HG03108 (cell line): Measurements from ENCODE around the gene DLGAP1.

Source experiments
- ATAC-seq: cut with Tn5 transposase; IDR thresholded peaks from one replicate; pipeline ENCODE4 v1.9.1; 2021; ENCODE audit warnings: moderate library complexity; ENCODE audit not compliant: unreplicated experiment

Gene DLGAP1

GRCh38 chr18:3960977-3961376 lies 494.1 kb downstream of the DLGAP1 start:
- no peak for ATAC-seq

DNA sequence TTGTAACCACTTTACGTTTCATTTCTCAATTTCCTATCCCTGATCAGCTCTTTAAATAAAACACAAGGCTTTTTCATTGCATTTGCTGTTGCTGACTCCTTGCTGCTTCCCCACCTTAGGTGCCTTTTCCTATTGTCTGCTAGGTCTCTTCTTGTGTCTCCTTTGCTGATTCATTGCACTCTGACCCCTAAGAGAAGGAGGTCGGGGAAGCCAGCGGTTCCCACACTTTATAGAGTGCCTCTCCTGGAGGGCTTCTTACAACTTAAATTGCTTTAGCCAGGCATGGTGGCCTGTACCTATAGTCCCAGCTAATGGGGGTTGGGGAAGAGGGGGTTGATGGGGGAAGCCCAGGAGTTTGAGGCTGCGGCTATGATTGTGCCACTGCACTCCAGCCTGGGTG lies 495.0 kb downstream of the DLGAP1 start:
- ATAC-seq = no peak

DNA sequence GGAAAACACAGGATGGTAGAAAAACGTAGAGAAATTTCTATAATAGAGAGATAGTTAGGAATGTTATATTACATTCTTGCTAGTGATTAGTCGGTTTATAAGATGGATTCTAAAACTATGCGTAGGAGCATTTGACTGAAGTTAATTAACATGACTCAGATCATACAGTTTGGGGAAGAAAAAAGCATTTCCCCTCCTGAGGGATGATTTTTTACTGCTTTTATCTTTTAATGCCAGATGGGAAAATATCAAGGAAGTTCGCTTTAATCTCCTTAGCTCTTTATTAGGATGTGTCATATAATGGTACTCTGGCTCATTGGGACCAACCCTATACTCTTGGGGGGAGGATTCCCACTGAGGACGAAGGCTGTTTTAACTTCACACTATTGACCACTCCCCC lies 503.1 kb downstream of the DLGAP1 start:
- ATAC-seq = no peak

DNA sequence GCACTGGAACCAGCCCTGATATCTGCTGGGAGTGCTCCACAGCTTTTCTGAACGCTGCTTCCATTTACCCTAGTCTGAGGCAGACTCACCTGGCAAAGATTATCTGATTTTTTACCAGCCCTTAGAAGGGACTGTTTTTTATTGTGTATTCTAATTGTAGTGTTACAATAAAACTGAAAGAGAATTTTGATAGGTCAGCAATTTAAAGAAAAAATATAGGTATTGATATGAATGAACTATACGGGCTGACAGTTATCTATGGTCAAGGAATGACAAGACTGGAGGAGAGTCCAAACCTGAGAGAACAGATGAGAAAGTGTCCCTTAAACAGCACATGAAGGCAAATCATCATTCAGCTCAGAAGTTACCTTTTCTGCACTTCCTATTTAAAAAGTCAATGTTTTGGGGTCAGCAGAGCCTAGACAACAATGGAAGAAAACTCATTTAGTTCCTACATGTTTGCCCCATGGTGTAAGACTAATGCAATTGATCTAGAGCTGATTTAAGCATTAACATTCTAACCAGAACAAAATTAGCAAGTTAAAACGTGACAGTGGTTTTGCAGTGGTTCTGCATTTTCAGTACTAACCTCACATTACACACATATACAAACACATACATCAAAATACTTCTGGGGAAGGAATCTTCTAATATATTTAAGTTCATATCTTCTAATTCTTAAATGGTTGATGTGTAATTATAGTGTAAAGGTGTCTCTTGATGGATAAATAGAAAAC lies 504.3 kb downstream of the DLGAP1 start:
- ATAC-seq = no peak

DNA sequence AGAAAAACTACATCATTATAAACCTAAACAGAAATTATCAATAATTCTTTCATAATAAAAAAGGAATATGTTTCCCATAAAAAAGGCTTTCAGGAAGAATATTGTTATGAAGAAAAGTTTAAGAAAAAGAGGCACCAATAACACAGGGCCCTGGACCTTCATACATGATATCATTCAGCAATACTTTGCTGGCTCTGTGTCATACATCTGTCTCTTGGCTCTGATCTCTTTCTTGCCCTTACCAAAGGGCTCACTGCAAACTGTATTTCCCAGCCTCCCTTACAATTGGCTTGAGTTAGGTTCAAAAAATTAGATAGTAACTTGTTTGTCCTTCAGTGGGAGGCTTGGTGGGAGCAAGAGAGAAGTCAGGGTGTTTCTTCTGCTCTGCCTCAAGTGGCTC lies 506.1 kb downstream of the DLGAP1 start:
- no peak for ATAC-seq

DNA sequence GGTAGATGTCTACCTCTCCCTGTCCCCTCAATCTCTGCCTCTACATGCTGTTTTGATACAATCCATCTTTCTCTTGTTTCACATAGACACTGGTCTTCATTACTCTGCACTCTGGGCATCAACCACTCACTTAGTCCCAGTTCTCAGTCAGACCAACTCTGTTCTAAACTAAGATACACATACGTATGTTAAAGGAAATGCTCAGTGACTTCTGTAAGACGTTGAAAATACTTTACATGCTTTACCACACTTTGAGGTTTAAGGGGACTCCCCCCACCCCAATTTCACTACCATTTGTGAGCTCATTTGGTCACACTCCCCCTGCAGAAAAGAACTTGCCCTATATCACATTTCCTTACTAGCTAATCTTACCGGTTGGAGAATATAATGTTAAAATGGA lies 507.7 kb downstream of the DLGAP1 start:
- ATAC-seq = no peak

GRCh38 chr18:3935305-3935704 lies 519.8 kb downstream of the DLGAP1 start:
- no peak for ATAC-seq

DNA sequence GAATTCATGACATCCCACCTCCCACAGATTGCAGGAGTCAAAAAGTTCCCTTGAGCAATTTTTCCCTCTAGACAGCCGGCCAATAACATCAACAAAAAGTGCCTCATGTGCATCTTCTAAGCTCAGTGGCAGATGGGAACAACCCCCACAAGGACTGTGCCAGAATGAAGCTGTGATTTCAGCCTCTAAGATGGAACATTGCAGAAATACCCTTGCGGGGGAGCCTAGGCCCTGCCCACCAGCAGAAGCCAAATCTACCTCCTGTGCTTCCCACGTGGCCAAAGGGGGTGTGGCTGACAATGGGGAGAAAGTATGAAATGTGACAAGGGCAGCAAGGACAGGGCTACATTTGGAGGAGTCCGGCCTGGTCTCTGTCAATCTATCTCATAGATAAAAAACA lies 522.8 kb downstream of the DLGAP1 start:
- no peak for ATAC-seq

DNA sequence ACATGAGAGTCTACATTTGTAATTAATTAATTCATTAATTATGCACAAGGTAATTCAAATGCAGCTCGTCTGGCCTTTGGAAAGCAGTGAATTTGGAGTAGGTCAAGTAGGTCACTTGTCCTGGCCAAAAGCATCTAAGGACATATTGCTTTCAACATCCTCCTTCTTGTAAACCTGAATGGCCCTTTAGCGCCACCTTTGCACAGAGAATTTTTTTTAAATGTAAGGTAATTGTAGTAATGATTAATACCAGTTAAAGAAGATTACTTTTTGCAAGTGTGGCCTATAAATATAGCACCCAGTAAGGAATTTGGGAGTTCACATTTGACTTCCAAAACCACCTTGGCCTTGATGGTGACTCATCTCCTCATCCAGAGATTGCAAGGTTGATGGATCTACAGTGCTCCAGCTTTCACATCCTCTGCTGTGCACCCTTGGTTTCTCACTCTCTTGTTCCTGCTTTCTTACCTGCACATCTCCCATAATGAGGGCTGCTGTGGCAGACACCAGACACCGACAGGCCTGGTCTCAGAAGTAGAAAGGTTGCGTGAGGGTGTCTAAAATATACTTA lies 523.5 kb downstream of the DLGAP1 start:
- ATAC-seq = no peak

GRCh38 chr18:3931013-3931315 lies 524.1 kb downstream of the DLGAP1 start:
- no peak for ATAC-seq

DNA sequence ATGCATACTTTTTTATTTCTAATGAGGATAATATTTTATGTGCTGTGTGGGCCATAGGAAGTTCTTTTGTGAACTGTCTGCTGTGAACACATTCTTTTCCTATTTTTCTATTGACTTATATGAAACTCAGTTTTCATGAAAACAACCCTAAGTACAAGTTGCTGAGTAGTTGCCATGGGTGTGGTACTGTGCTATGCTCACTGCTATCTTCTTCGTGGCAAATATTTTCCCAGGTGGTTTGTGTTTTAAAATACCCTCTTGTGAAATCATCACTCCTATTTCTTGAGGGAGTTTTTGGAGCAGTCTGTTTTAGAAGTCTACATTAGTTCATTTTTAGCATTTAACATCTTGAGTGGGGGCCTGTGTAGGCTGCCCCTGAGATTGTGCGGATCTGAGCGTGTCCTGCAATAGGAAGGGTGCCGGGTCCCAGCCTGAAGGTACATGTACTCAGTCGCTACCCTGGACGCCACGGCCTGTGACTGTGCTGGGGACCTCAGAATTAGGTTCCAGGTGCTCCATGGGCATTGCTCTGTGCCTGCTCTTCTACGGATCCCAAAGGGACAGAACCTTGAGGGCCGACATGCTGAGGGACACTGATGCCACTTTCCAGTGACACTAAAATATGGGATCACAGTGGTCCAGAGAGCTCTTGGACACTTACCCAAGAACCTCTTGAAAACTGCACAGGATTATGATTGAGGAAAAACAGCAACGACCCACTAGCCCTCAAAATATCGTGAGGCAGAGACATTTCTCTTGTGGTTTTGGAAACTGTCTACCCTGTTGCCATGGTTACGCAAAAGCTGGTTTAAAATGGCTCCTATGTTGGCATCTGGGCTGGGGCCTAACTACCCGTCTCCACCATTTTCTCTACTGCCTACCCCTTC lies 524.7 kb downstream of the DLGAP1 start:
- no peak for ATAC-seq

DNA sequence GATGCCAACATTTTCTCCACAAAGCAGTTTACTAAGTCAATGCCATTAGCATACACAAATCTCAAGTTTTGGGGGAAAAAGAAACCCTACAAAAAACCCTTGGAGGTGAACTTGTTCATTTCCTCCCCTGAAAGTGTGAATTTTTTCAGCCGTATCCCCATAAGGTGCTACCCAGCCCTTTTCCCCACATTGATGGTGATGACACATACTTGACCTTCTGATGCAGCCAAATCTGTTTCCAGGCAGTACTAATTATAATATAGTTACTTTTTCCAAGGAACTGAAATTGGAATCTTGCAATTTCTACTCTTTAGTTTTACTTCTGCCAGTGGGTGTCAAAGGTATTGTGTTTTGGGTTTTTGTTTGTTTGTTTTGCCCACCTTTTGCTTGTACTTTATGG lies 530.7 kb downstream of the DLGAP1 start:
- no peak for ATAC-seq

DNA sequence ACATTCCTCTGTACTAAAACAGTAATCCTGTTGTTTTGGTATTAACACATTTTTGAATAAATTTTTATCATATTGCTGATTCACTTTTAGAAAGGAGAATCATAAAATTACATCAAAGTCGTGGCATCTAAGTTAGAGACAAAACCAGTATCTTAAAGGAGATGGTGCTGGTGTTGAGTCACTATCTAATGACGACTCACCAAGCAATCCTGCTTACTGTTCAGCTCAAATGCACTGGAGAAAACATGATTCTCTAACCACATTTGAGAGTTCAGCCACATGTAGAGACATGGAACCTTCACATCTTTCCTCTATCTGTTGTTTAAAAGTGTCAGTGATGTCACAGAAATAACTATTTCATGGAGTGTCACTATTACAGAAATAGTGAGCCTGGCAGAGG lies 531.4 kb downstream of the DLGAP1 start:
- ATAC-seq = no peak

DNA sequence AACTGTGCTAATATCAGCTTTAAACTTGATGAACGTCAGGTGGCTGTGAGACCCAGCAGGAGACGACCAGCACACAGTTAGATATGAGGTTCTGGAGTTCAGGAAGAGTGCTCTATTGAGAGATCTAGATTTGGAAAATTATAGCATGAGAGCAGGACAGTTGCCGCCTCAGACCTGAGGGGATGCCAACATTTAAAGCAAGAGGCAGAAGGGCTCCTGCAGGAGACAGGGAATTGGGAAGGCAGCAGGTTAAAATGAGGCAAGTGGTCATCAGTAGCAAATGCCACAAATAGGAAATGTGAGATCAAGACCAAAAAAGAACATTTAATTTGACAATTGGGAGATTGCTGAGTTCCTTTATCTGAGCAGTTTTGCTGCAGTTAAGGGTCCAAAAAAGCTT lies 533.3 kb downstream of the DLGAP1 start:
- no peak for ATAC-seq

GRCh38 chr18:3920832-3921231 lies 534.3 kb downstream of the DLGAP1 start:
- ATAC-seq = no peak

- ATAC-seq = no peak
Measured at GRCh38 chr18:3919396-3920061, 535.6 kb downstream of the DLGAP1 start.

GRCh38 chr18:3916082-3916481 lies 539.0 kb downstream of the DLGAP1 start:
- ATAC-seq = no peak

DNA sequence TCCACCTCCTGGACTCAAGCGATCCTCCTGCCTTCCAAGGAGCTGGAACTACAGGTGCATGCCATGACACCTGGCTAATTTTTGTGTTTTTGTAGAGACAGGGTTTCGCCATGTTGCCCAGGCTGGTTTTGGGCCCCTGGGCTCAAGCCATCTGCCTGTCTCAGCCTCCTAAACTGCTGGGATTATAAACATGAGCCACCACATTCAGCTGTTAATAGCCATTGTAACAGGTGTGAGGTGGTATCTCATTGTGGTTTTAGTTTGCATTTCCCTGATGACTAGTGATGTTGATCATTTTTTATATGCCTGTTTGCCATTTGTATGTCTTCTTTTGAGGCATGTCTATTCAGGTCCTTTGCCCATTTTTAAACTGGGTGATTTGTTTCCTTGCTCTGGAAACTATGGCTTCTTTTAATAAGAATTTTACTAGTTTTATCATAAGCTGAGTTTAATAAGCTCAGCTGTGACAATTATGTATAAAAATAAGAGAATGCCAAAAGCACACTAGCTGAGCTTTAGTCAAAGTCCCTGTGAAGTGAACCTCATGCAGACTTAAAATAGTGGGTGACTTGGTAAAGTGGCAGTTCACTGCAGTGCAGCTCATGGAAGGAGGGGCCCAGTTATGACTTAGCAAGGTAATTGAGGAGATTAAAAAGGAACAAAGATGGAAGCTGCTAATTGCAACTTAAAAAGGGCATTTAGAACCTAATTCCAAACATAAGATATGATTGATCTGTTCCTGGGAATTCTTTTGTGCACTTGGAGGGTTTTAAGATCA lies 540.1 kb downstream of the DLGAP1 start:
- no peak for ATAC-seq

DNA sequence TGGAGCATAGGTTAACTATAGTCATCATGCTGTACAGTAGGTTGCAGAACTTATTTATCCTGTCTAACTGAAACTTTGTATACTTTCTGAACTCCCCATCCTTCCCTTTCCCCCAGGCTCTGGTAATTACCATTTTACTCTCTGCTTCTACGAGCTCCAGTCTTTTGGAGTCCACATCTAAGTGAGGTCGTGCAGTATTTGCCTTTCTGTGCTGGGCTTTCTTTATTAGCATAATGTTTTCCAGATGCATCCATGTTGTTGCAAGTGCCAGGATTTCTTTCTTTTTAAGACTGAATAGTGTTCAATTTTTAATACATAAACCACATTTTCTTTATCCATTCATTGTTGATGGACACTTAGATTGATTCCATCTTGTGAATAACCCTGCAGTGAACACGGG lies 541.0 kb downstream of the DLGAP1 start:
- ATAC-seq = no peak

- no peak for ATAC-seq
Measured at GRCh38 chr18:3912705-3913104, 542.4 kb downstream of the DLGAP1 start.

GRCh38 chr18:3911413-3911812 lies 543.7 kb downstream of the DLGAP1 start:
- ATAC-seq = no peak
